ENCODE data around the gene NR6A1. TPM values are rescaled to one million over a fixed set of nuclear protein-coding genes. Genes with fewer than 3 reads are reported as not detected.
A peak's percentile ranks its signal among the peaks of the same experiment; 100 is the strongest.

NR6A1 gene
- total RNA-seq, 1 donor from 2014 or later: 5.0 TPM

DNA sequence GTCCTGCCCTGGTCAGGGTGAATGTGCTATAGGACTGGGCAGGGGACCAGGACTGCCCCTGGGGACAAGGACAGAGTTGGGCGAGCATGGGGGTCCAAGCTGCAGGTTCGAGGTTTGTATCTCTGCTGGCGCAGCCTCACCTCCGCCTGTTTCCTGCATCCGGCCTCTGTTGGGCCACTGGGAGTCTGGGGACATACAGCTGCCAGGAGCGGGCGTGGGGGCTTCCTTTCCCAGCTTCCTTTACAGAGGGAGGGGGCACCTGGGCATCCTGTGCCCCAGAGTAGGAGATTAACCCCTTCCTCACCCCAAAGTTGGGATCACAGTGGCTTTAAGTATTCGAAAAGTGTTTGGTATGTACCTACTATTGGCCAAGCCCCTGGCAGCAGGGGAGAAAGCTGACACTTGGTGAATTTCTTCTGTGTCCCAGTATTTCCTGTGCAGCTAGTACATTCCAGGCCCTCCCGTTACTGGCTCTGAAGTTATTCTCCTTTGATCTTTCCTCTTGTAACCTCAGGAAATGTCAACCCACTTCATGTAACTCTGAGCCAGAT is 24.8 kb upstream of the NR6A1 start:
- no peak for DNase-seq (ENCODE audit: low spot score)

DNA sequence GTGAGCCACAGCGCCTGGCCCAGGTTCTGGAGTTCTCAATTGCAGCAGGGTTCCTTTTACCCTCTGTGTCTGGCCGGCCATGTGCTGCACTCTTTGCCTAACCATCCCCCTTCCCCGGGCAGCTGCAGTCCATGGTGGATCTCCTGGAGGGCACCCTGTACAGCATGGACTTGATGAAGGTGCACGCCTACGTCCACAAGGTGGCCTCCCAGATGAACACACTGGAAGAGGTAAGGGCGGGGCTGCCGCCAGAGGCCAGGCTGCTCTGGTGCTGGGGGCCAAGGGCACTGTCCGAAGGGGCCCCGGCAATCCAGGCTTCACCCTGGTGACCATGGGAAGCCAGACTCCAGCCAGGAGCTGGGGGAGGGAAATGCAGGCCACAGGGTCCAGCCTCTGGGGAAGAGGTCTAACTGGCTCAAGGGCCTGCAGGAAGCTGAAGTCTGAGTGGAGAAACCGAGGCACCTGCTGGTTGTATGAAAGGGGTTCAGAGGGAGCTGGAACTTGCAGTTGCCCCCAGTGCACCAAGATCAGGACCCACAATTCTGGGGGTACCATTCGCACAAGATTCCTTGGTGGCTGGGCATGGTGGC is 23.9 kb upstream of the NR6A1 start:
- DNase-seq (ENCODE audit: low spot score): no peak

- no peak for DNase-seq (ENCODE audit: low spot score)
Measured at GRCh38 chr9:124793015-124793541, 22.0 kb upstream of the NR6A1 start.

- DNase-seq (ENCODE audit: low spot score): no peak
Measured at GRCh38 chr9:124792257-124793014, 21.3 kb upstream of the NR6A1 start.

GRCh38 chr9:124790801-124791505 is 19.8 kb upstream of the NR6A1 start:
- DNase-seq (ENCODE audit: low spot score): no peak

DNA sequence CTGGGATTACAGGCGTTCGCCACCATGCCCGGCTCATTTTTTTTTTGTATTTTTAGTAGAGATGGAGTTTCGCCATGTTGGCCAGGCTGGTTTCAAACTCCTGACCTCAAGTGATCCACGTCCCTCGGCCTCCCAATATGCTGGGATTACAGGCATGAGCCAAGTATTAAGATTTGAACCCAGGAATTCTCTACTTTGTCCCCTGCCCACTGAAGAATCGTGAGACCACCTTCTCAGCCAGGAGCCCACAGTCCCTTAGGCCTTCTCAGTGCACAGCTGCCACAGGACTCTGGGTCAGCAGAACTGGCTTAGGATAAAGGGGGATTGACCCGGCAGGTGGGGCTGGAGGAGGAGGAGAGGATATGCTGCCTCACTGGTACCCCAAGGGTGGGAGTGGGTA is 19.2 kb upstream of the NR6A1 start:
- no peak for DNase-seq (ENCODE audit: low spot score)

GRCh38 chr9:124789531-124789930 is 18.4 kb upstream of the NR6A1 start:
- no peak for DNase-seq (ENCODE audit: low spot score)

- DNase-seq (ENCODE audit: low spot score): no peak
Measured at GRCh38 chr9:124788542-124789217, 17.6 kb upstream of the NR6A1 start.

- peak; percentile 39 for DNase-seq (ENCODE audit: low spot score)
Measured at GRCh38 chr9:124786881-124787573, 15.9 kb upstream of the NR6A1 start.

GRCh38 chr9:124784509-124784908 is 13.4 kb upstream of the NR6A1 start:
- DNase-seq (ENCODE audit: low spot score): peak; percentile 23

DNA sequence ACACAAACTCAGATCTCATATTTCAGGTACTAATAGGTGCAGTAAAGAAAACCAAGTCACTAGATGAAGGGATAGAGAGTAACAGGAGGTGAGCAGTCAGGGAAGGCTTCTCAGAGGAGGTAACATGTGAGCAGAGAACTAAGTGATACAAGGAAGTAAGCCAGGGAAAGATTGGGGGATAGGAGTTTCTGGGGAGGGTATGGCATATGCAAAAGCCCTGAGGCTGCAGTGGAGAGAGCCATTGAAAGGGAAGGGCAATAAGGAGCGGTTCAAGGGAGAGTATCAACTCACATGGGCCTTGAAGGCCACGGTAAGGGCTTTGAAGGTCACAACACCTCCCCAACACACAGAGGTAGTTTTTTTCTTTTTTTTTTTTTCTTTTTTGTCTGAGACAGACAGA is 12.7 kb upstream of the NR6A1 start:
- no peak for DNase-seq (ENCODE audit: low spot score)

DNA sequence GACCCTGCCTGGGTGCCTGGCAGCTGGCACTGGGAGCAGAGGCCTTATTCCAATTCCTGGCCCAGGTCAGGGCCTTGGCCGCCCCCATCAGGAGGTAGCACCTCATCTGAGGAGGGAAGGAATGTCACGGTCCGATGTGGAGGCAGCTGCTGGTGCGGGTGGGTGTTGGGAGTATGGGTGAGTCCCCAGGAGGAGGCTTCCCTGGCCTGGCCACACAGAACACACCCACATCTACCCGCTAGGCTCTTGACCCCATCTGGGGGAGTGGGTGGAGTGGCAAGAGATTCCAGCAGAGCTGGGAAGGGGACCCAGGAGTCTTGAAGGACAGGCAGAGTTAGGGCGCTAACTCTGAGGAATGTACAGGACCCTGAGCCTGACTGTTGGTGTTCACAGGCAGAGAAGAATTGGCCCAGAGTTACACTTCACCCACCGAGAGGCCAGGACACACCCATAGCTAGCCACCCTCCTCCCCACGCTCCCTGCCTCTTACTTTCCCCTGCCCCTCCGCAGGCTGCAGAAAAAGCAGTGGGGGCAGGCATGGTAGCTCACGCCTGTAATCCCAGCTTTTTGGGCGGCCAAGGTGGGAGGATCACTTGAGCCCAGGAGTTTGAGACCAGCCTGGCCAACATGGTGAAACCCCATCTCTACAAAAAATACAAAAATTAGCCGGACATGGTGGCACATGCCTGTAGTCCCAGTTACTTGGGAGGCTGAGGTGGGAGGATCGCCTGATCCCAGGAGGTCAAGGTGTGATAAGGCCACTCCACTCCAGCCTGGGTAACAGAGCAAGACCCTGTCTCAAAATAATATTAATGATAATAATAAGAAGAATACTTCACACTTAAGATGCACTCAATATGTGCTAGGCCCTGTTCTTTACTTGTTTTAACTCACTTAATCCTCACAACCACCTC is 11.8 kb upstream of the NR6A1 start:
- DNase-seq (ENCODE audit: low spot score): peak; percentile 41

DNA sequence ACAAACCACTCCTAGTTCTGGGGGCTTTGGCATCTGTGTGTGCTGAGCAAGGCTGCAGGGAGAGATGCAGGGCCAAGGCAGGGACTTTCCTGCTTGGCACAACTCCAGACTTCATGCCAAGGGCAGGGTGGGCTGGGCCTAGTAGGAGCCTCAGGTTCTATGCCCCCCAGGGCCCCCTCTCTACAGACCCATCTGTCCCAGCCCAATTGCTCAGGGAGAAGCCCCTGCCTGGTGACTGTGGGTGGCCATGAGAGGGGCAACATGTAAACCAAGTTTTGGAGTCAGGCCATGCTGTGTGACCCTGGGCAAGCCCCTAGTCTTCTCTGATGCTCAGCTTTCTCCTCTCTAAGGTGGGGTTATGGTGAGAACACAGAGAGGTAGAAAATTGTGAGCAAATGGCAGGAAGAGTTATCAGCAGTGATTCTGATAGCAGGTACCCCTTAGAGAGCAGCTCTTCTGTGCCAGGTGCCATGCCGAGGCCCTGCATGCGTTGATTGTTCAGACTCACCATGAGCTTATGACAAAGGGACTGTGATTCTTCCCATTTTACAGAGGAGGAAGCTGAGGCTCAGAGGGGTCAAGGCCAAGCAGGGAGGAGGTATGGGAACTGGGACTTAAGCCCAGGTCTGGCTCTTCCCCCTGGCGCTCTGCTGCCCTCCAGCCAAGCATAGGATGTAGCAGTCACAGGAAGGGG is 11.0 kb upstream of the NR6A1 start:
- DNase-seq (ENCODE audit: low spot score): peak; percentile 38

GRCh38 chr9:124780757-124781151 is 9.6 kb upstream of the NR6A1 start:
- peak; percentile 33 for DNase-seq (ENCODE audit: low spot score)

GRCh38 chr9:124780060-124780756 is 9.1 kb upstream of the NR6A1 start:
- DNase-seq (ENCODE audit: low spot score): peak; percentile 49

- DNase-seq (ENCODE audit: low spot score): peak; percentile 53
Measured at GRCh38 chr9:124779368-124780059, 8.4 kb upstream of the NR6A1 start.

- no peak for DNase-seq (ENCODE audit: low spot score)
Measured at GRCh38 chr9:124778575-124779367, 7.7 kb upstream of the NR6A1 start.

Data from ureter (tissue), 1 donor.